Endothelial cell of umbilical vein (primary cell): Measurements from ENCODE around the gene ANK2.

Source experiments
- CTCF ChIP-seq, 2 donors: IDR thresholded peaks; 1 replicate in 1 of 2; 2 replicates in 1 of 2; pipeline ENCODE4 v1.5.1; 2011; ENCODE audit warnings: low read length in 2 of 2, mild to moderate bottlenecking in 2 of 2, moderate library complexity in 2 of 2, control low read depth in 1 of 2, inconsistent platforms in 1 of 2, low read depth in 1 of 2; ENCODE audit not compliant: insufficient read depth in 1 of 2; ENCODE audit errors: extremely low read depth in 1 of 2
- EZH2 ChIP-seq: IDR thresholded peaks from 2 replicates; pipeline ENCODE4 v1.6.1; 2012; ENCODE audit warnings: borderline replicate concordance, low read depth, mild to moderate bottlenecking, moderate library complexity, low read length, inconsistent platforms; ENCODE audit not compliant: severe bottlenecking
- FOS ChIP-seq: IDR thresholded peaks from 2 replicates; pipeline ENCODE4 v1.6.1; 2011; ENCODE audit warnings: mild to moderate bottlenecking, low read length, moderate library complexity, borderline replicate concordance; ENCODE audit not compliant: insufficient read depth
- GATA2 ChIP-seq: IDR thresholded peaks from 2 replicates; pipeline ENCODE4 v1.7.0; 2011; ENCODE audit warnings: low read depth, mild to moderate bottlenecking, moderate library complexity, mixed read lengths, low read length; ENCODE audit not compliant: insufficient read length, insufficient read depth
- MAX ChIP-seq: IDR thresholded peaks from 2 replicates; pipeline ENCODE4 v1.6.1; 2011; ENCODE audit not compliant: insufficient read depth, insufficient read length
- MYC ChIP-seq: IDR thresholded peaks from one replicate; pipeline ENCODE4 v1.6.1; 2011; ENCODE audit warnings: mild to moderate bottlenecking, low read depth, low read length
- POLR2A ChIP-seq: IDR thresholded peaks from 2 replicates; pipeline ENCODE4 v1.6.1; 2012; ENCODE audit warnings: low read depth, mild to moderate bottlenecking, control low read depth, low read length
- POLR2AphosphoS5 ChIP-seq: IDR thresholded peaks from 2 replicates; pipeline ENCODE4 v1.6.1; 2012; ENCODE audit warnings: low read depth, mild to moderate bottlenecking, control low read depth, low read length, moderate library complexity; ENCODE audit not compliant: insufficient read depth

GRCh38 chr4:113294908-113295307 is 245.5 kb downstream of the ANK2 start:
- TF ChIP-seq CTCF (IDR thresholded peaks at IDR 0.05; ENCODE audit: extremely low read depth in 1 of 2, insufficient read depth in 1 of 2, low read depth in 1 of 2, low read length in 2 of 2) (no peak), POLR2AphosphoS5 (no peak), FOS (no peak), EZH2 (no peak), MAX (no peak), MYC (no peak), POLR2A (no peak), GATA2 (no peak)
